Measurements from ENCODE around the gene PGK1.
"Not testable (repeated sequence)": the region's sequence is repeated elsewhere in the genome, so short reads cannot be mapped to it uniquely, and the experiment has no call there.

Gene PGK1

GRCh38 chrX:78103623-78104446, at the start of gene PGK1:
Gene PGK1 (plus strand): TSS chrX:78104248. CDS start chrX:78104341, 93 bp downstream.
- Histone ChIP-seq H3K9me3 (ENCODE audit: low read length) (no peaks in the 10 kb centered on the region), H4K20me1 (ENCODE audit: insufficient read depth, low read length) (no peaks in the 10 kb centered on the region), H3K4me3 (ENCODE audit: low read depth, low read length, poor library complexity, severe bottlenecking) (peak within 1 kb of the TSS; percentile 94), H2AFZ (ENCODE audit: low read length) (no peak within 1 kb of the TSS), H3F3A (ENCODE audit: insufficient read depth, low read length) (no peaks in the 10 kb centered on the region), H3K27ac (ENCODE audit: low read depth, low read length, poor library complexity, severe bottlenecking) (peak within 1 kb of the TSS; percentile 83), H3K36me3 (ENCODE audit: insufficient read depth, low read length) (peaks cover 43% of the 10 kb centered on the region), H3K9me2 (ENCODE audit: low read depth, low read length) (no peaks in the 10 kb centered on the region), H3K4me2 (ENCODE audit: low read length) (peak within 1 kb of the TSS; percentile 90), H3K79me2 (ENCODE audit: insufficient read depth, low read length) (peaks cover 47% of the 10 kb centered on the region), H3K9ac (ENCODE audit: low read length) (peak within 1 kb of the TSS; percentile 97), H3K4me1 (ENCODE audit: insufficient read depth, low read length, severe bottlenecking) (peaks cover 44% of the 10 kb centered on the region), H3K27me3 (ENCODE audit: insufficient read depth, low read length) (no peaks in the 10 kb centered on the region)
- no peak for TF ChIP-seq EZH2 (IDR thresholded peaks at IDR 0.05; ENCODE audit: borderline replicate concordance, low read length)
- TF ChIP-seq, protein P1, sequence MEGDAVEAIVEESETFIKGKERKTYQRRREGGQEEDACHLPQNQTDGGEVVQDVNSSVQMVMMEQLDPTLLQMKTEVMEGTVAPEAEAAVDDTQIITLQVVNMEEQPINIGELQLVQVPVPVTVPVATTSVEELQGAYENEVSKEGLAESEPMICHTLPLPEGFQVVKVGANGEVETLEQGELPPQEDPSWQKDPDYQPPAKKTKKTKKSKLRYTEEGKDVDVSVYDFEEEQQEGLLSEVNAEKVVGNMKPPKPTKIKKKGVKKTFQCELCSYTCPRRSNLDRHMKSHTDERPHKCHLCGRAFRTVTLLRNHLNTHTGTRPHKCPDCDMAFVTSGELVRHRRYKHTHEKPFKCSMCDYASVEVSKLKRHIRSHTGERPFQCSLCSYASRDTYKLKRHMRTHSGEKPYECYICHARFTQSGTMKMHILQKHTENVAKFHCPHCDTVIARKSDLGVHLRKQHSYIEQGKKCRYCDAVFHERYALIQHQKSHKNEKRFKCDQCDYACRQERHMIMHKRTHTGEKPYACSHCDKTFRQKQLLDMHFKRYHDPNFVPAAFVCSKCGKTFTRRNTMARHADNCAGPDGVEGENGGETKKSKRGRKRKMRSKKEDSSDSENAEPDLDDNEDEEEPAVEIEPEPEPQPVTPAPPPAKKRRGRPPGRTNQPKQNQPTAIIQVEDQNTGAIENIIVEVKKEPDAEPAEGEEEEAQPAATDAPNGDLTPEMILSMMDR (IDR thresholded peaks at IDR 0.05; ENCODE audit: low read length): no peak

DNA sequence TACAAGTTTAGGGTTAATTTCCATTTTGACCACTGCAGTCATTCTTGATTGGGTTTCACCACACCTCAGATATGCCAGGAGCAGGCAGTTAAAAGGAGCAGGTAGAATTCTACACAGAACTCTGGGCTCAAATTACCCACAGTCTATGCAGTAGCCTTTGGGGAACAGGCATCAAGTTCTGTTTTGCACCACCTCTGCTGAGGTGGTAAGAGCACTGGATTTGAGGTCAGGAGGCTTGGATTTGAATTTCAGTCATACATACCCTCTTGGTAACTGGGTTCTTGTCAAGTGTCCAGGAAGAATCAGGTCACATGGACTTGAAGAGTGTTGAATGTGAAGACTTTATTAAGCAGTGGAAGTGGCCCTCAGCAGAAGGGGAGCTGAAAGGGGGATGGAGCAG, 40.4 kb upstream of the PGK1 start:
- Histone ChIP-seq H4K20me1 (ENCODE audit: insufficient read depth, low read length) (no peaks in the 10 kb centered on the region), H3K4me2 (ENCODE audit: low read length) (no peak overlapping the region), H3K79me2 (ENCODE audit: insufficient read depth, low read length) (no peaks in the 10 kb centered on the region), H3F3A (ENCODE audit: insufficient read depth, low read length) (no peaks in the 10 kb centered on the region), H3K36me3 (ENCODE audit: insufficient read depth, low read length) (no peaks in the 10 kb centered on the region), H3K4me1 (ENCODE audit: insufficient read depth, low read length, severe bottlenecking) (no peaks in the 10 kb centered on the region), H3K9me3 (ENCODE audit: low read length) (no peaks in the 10 kb centered on the region), H3K27me3 (ENCODE audit: insufficient read depth, low read length) (no peaks in the 10 kb centered on the region), H3K4me3 (ENCODE audit: low read depth, low read length, poor library complexity, severe bottlenecking) (no peak overlapping the region), H3K9ac (ENCODE audit: low read length) (no peak overlapping the region), H3K9me2 (ENCODE audit: low read depth, low read length) (no peaks in the 10 kb centered on the region), H2AFZ (ENCODE audit: low read length) (no peak overlapping the region), H3K27ac (ENCODE audit: low read depth, low read length, poor library complexity, severe bottlenecking) (no peak overlapping the region)
- TF ChIP-seq EZH2 (IDR thresholded peaks at IDR 0.05; ENCODE audit: borderline replicate concordance, low read length): no peak
- TF ChIP-seq, protein P1 (IDR thresholded peaks at IDR 0.05; ENCODE audit: low read length): no peak

DNA sequence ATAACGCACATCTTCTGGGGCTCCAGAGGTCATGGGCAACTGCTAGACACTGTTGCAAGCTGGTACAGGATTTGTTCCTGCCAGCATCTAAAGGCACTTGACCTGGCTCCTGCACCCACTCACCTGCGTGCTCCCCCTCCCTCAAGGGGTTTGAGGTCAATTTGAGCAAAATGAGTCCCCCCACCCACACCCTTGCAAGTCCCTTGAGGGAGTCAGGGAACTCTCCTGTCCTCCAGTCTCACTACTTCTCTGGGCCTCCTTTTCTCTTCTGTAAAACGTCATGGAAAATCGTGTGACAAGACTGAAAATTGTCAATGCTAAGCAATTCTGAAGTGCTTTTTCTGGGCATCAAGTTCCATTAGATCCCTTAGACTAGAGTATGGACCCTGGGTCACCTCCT, 39.9 kb upstream of the PGK1 start:
- Histone ChIP-seq H3F3A (ENCODE audit: insufficient read depth, low read length) (no peaks in the 10 kb centered on the region), H4K20me1 (ENCODE audit: insufficient read depth, low read length) (no peaks in the 10 kb centered on the region), H2AFZ (ENCODE audit: low read length) (no peak overlapping the region), H3K27me3 (ENCODE audit: insufficient read depth, low read length) (no peaks in the 10 kb centered on the region), H3K36me3 (ENCODE audit: insufficient read depth, low read length) (no peaks in the 10 kb centered on the region), H3K9ac (ENCODE audit: low read length) (no peak overlapping the region), H3K4me1 (ENCODE audit: insufficient read depth, low read length, severe bottlenecking) (no peaks in the 10 kb centered on the region), H3K79me2 (ENCODE audit: insufficient read depth, low read length) (no peaks in the 10 kb centered on the region), H3K4me2 (ENCODE audit: low read length) (no peak overlapping the region), H3K27ac (ENCODE audit: low read depth, low read length, poor library complexity, severe bottlenecking) (no peak overlapping the region), H3K9me2 (ENCODE audit: low read depth, low read length) (no peaks in the 10 kb centered on the region), H3K4me3 (ENCODE audit: low read depth, low read length, poor library complexity, severe bottlenecking) (no peak overlapping the region), H3K9me3 (ENCODE audit: low read length) (no peaks in the 10 kb centered on the region)
- no peak for TF ChIP-seq EZH2 (IDR thresholded peaks at IDR 0.05; ENCODE audit: borderline replicate concordance, low read length)
- TF ChIP-seq, protein P1 (IDR thresholded peaks at IDR 0.05; ENCODE audit: low read length): no peak

GRCh38 chrX:78064698-78065601, 39.1 kb upstream of the PGK1 start:
- H3K27me3 ChIP-seq (ENCODE audit: insufficient read depth, low read length); H3K4me2 ChIP-seq (ENCODE audit: low read length); H3K9ac ChIP-seq (ENCODE audit: low read length); H3K9me2 ChIP-seq (ENCODE audit: low read depth, low read length); H3K9me3 ChIP-seq (ENCODE audit: low read length); H3F3A ChIP-seq (ENCODE audit: insufficient read depth, low read length); H3K36me3 ChIP-seq (ENCODE audit: insufficient read depth, low read length); H3K4me1 ChIP-seq (ENCODE audit: insufficient read depth, low read length, severe bottlenecking); H2AFZ ChIP-seq (ENCODE audit: low read length); H4K20me1 ChIP-seq (ENCODE audit: insufficient read depth, low read length); H3K27ac ChIP-seq (ENCODE audit: low read depth, low read length, poor library complexity, severe bottlenecking); H3K4me3 ChIP-seq (ENCODE audit: low read depth, low read length, poor library complexity, severe bottlenecking); H3K79me2 ChIP-seq (ENCODE audit: insufficient read depth, low read length): not testable (repeated sequence)

Data from OCI-LY1 (cell line).